Loucy (cell line): ENCODE data around the gene KRT4.

Experiments used
- H2AFZ ChIP-seq: fragments of 200-600 bp; sonication (generic); 2 replicates; pipeline ENCODE4 v1.6.0; 2016; ENCODE audit warnings: antibody characterized with exemption, mild to moderate bottlenecking, low read length, moderate library complexity
- H3F3A ChIP-seq: fragments of 200-600 bp; 2 replicates; pipeline ENCODE4 v1.6.0; 2016; ENCODE audit warnings: antibody characterized with exemption, low read depth, mild to moderate bottlenecking
- H3K27me3 ChIP-seq: fragments of 200-600 bp; sonication (generic); 2 replicates; pipeline ENCODE4 v1.6.1; 2014; ENCODE audit warnings: low read length, mild to moderate bottlenecking; ENCODE audit not compliant: insufficient read depth, poor library complexity, severe bottlenecking
- H3K36me3 ChIP-seq: fragments of 200-600 bp; sonication (generic); 2 replicates; pipeline ENCODE4 v1.6.1; 2016; ENCODE audit warnings: low read length; ENCODE audit not compliant: insufficient read depth
- H3K4me1 ChIP-seq: fragments of 200-600 bp; sonication (generic); 2 replicates; pipeline ENCODE4 v1.5.1; 2014; ENCODE audit warnings: low read length, mild to moderate bottlenecking; ENCODE audit not compliant: insufficient read depth, poor library complexity, severe bottlenecking
- H3K4me2 ChIP-seq: fragments of 200-600 bp; sonication (generic); 2 replicates; pipeline ENCODE4 v1.6.0; 2014; ENCODE audit warnings: antibody characterized with exemption, low read length, low read depth, mild to moderate bottlenecking; ENCODE audit not compliant: poor library complexity, severe bottlenecking
- H3K4me3 ChIP-seq: fragments of 200-600 bp; sonication (generic); 2 replicates; pipeline ENCODE4 v1.5.1; 2014; ENCODE audit warnings: low read length, mild to moderate bottlenecking, mixed read lengths; ENCODE audit not compliant: poor library complexity, severe bottlenecking
- H3K79me2 ChIP-seq: fragments of 200-600 bp; sonication (generic); 2 replicates; pipeline ENCODE4 v1.6.1; 2014; ENCODE audit warnings: low read length; ENCODE audit not compliant: insufficient read depth
- H3K9ac ChIP-seq: fragments of 200-600 bp; sonication (generic); 2 replicates; pipeline ENCODE4 v1.6.0; 2014; ENCODE audit warnings: mild to moderate bottlenecking, low read depth, low read length, moderate library complexity; ENCODE audit not compliant: poor library complexity, severe bottlenecking
- H3K9me2 ChIP-seq: fragments of 200-600 bp; sonication (generic); replicated peaks from 2 replicates; pipeline ENCODE4 v1.6.1; 2016; ENCODE audit warnings: low read depth, low read length, mixed read lengths
- H3K9me3 ChIP-seq: fragments of 200-600 bp; sonication (generic); 2 replicates; pipeline ENCODE4 v1.6.1; 2014; ENCODE audit warnings: mild to moderate bottlenecking, antibody characterized with exemption, low read length, low read depth; ENCODE audit not compliant: insufficient read depth
- H4K20me1 ChIP-seq: fragments of 200-600 bp; sonication (generic); 2 replicates; pipeline ENCODE4 v1.6.0; 2014; ENCODE audit warnings: antibody characterized with exemption, low read length, mild to moderate bottlenecking; ENCODE audit not compliant: insufficient read depth, poor library complexity, severe bottlenecking
- EZH2phosphoT487 ChIP-seq: fragments of 200-600 bp; IDR thresholded peaks from 2 replicates; pipeline ENCODE4 v1.6.1; 2018; ENCODE audit warnings: antibody characterized with exemption, mild to moderate bottlenecking, moderate library complexity, borderline replicate concordance
- TF ChIP-seq, protein P1 (sequence below): fragments of 200-600 bp; sonication (generic); conservative IDR thresholded peaks from 2 replicates; pipeline ENCODE4 v1.5.1; 2014; ENCODE audit warnings: mild to moderate bottlenecking, antibody characterized with exemption, low read length

Gene KRT4

DNA sequence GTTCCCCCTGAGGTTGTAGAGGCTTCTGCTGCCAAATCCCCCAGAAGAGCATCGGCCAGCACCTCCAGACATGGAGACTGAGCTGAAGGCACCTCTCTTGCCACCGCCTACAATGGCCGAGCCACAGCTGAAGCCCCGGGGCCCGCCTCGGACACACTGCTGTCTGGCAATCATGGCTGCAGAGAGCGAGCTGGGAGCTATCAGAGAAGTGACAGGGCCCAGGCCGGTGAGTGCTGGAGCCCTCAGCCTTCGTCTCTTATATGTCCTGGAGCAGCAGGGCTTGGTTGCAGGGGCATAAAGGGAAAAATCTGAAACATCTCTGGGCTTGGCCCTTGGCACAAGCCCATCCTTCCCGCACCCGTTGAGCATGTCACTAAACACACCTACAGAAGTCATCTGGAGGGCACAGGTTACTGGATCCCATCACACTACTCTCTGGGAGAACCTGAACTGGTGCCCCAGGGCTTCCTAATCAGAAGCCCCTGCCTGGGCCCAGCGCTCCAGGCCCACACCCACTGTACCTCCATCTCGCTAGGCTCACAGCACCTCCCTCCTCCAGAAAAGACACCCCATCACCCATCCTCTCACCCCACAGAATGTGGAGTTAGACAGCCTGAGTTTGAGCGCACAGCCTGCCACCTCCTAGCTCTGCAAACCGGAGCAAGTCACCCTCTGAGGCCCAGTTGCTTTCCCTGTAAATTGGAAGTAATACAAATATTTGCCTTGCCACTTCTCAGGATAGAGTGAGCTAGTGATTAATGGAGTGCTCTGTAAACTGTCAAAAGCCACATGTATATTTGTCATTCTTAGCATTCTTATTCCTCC, at the start of gene KRT4:
KRT4 (minus strand) TSS at position 232 of the 825 bp plus-strand sequence; CDS start at position 174, 58 bp downstream.
- H3K27me3 ChIP-seq: no peaks in the 10 kb centered on the region
- H3K36me3 ChIP-seq: no peaks in the 10 kb centered on the region
- no peaks in the 10 kb centered on the region for H3K9me3 ChIP-seq
- no peaks in the 10 kb centered on the region for H3F3A ChIP-seq
- H3K4me2 ChIP-seq: no peak within 1 kb of the TSS
- H3K4me1 ChIP-seq: no peaks in the 10 kb centered on the region
- H3K4me3 ChIP-seq: no peak within 1 kb of the TSS
- TF ChIP-seq EZH2phosphoT487: no peak
- TF ChIP-seq, protein P1, sequence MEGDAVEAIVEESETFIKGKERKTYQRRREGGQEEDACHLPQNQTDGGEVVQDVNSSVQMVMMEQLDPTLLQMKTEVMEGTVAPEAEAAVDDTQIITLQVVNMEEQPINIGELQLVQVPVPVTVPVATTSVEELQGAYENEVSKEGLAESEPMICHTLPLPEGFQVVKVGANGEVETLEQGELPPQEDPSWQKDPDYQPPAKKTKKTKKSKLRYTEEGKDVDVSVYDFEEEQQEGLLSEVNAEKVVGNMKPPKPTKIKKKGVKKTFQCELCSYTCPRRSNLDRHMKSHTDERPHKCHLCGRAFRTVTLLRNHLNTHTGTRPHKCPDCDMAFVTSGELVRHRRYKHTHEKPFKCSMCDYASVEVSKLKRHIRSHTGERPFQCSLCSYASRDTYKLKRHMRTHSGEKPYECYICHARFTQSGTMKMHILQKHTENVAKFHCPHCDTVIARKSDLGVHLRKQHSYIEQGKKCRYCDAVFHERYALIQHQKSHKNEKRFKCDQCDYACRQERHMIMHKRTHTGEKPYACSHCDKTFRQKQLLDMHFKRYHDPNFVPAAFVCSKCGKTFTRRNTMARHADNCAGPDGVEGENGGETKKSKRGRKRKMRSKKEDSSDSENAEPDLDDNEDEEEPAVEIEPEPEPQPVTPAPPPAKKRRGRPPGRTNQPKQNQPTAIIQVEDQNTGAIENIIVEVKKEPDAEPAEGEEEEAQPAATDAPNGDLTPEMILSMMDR: no peak
- H3K9me2 ChIP-seq: no peaks in the 10 kb centered on the region
- H3K9ac ChIP-seq: no peak within 1 kb of the TSS
- H4K20me1 ChIP-seq: no peaks in the 10 kb centered on the region
- H3K79me2 ChIP-seq: no peaks in the 10 kb centered on the region
- no peak within 1 kb of the TSS for H2AFZ ChIP-seq

DNA sequence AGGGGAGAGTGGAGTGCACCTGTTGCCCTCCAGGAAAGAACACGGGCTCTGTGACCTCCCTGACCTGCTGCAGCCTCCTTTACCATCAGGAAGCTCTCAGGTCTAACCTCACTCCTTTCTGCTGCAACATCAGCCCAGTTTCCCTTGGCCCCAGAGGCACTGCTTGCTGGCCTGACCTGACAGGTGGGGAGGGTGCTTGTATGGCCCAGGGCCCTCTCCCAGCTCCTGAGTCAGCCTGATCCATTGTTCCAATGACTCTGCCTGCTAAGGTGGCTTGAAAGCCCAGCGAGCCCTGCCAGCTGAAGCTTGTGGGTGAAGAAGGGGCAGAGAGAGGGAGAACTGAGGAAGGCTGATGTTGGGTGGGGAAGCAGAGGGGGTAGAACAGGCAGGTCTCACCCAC, 48.1 kb upstream of the KRT4 start:
- H3K36me3 ChIP-seq: no peaks in the 10 kb centered on the region
- TF ChIP-seq EZH2phosphoT487: no peak
- TF ChIP-seq, protein P1: no peak
- no peak overlapping the region for H2AFZ ChIP-seq
- no peaks in the 10 kb centered on the region for H3F3A ChIP-seq
- no peaks in the 10 kb centered on the region for H3K79me2 ChIP-seq
- H3K9me2 ChIP-seq: no peaks in the 10 kb centered on the region
- H3K4me1 ChIP-seq: no peaks in the 10 kb centered on the region
- no peaks in the 10 kb centered on the region for H3K27me3 ChIP-seq
- no peak overlapping the region for H3K9ac ChIP-seq
- H4K20me1 ChIP-seq: no peaks in the 10 kb centered on the region
- no peaks in the 10 kb centered on the region for H3K9me3 ChIP-seq
- no peak overlapping the region for H3K4me2 ChIP-seq
- no peak overlapping the region for H3K4me3 ChIP-seq

DNA sequence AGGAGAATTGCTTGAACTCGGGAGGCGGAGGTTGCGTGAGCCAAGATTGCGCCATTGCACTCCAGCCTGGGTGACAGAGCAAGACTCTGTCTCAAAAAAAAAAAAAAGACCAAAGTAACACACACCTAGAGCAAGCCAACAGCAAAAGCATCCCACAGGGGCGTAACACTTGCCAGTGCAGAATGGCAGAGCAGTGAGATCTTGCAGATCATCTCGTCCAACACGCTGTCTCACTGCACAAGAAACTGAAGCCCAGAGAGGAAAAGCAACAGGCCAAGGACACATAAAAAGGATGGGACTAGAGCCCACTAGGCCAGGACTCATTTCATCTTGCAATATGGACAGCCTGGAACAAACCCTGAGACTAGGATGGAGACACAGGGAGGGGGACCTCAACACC, 47.6 kb upstream of the KRT4 start:
- Histone ChIP-seq H3F3A (no peaks in the 10 kb centered on the region), H3K36me3 (no peaks in the 10 kb centered on the region), H3K9me3 (no peaks in the 10 kb centered on the region), H3K9ac (no peak overlapping the region), H4K20me1 (no peaks in the 10 kb centered on the region), H3K4me2 (no peak overlapping the region), H3K4me3 (no peak overlapping the region), H3K4me1 (no peaks in the 10 kb centered on the region), H3K9me2 (no peaks in the 10 kb centered on the region), H3K79me2 (no peaks in the 10 kb centered on the region), H2AFZ (no peak overlapping the region), H3K27me3 (no peaks in the 10 kb centered on the region)
- TF ChIP-seq EZH2phosphoT487: no peak
- TF ChIP-seq, protein P1: no peak
